ENCODE results near the gene PHOX2A. TPM values are rescaled to one million over a fixed set of nuclear protein-coding genes. Genes with fewer than 3 reads are reported as not detected.
A peak's percentile ranks its signal among the peaks of the same experiment; 100 is the strongest.

The PHOX2A gene
- total and polyA plus RNA-seq, 2 of the 13 experiments (the other 11 are each of a cell fraction or from before 2014, with no cell fraction given), result not detected

DNA sequence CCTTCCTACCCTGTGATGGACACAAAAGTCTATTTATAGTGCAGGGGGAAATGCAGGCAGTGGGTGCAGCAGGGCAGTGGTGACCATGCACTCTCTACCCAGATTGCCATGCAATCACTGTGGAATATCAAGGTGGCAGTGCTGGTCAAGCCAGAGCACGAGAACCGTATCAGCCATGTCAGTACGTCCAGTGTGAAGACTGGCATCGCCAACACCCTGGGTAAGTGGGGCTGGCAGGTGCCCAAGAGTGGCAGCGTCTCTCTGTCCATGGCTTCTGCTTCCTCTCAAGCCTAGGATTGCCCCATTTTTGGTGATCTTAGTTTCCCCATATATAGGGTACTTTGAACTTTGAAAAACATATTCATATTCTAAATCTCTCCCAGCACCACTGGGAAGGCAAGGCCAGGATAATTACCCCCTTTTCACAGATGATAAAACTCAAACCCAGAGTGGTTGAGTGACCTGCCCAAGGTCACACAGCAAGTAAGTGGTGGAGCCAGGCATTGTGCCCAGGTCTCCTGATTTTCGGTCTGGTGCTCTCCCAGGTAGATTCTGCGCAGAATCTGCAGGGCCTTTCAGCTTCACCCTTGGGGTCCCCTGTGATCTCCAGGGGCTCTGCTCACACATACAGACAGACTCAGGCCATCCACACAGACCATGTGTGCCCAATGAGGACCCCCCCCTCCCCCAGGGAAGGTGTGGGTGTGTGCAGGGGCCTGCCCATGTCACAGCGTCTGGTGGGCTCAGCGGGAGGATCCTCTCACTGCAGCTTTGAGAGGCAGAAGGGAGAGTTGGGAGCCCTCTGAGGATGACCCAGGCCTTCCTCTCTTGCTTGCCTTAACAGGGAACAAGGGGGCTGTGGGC, 12.3 kb downstream of the PHOX2A start:
- H3K4me2 ChIP-seq (ENCODE audit: low read depth, low read length), result no peak overlapping the region
- no peaks in the 10 kb centered on the region for H4K20me1 ChIP-seq (ENCODE audit: insufficient read depth, low read length)
- BruUV-seq (replicated peaks), result no TSS peak
- ATAC-seq (no peak), FAIRE-seq (no peak), DNase-seq (ENCODE audit: low spot score) (no peak)
- in situ Hi-C loops (cut with HindIII; ENCODE audit: extremely low pct_ligation_motif_present, low pct_unique_long_range_greater_than_20kb) (no loop called here), intact Hi-C loops (cut with micrococcal nuclease; ENCODE audit: unreplicated experiment) (no loop called here)
- no peak for TF ChIP-seq ZNF816 (CRISPR knock-in tag; IDR thresholded peaks at IDR 0.05; ENCODE audit: borderline replicate concordance)
- TF ChIP-seq ZNF768 (CRISPR knock-in tag; IDR thresholded peaks at IDR 0.05), result peak; percentile 90
- TF ChIP-seq ZNF589 (CRISPR knock-in tag; conservative IDR thresholded peaks at IDR 0.05), result no peak
- no peak for TF ChIP-seq ZEB1 (IDR thresholded peaks at IDR 0.05; ENCODE audit: insufficient replicate concordance, low read depth)
- TF ChIP-seq ZZZ3 (CRISPR knock-in tag; IDR thresholded peaks at IDR 0.05; ENCODE audit: borderline replicate concordance), result no peak
- TF ChIP-seq ZNF343 (CRISPR knock-in tag; IDR thresholded peaks at IDR 0.05), result no peak
- TF ChIP-seq, protein P1, sequence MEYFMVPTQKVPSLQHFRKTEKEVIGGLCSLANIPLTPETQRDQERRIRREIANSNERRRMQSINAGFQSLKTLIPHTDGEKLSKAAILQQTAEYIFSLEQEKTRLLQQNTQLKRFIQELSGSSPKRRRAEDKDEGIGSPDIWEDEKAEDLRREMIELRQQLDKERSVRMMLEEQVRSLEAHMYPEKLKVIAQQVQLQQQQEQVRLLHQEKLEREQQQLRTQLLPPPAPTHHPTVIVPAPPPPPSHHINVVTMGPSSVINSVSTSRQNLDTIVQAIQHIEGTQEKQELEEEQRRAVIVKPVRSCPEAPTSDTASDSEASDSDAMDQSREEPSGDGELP (IDR thresholded peaks at IDR 0.05; ENCODE audit: borderline replicate concordance, low read depth), result no peak
- 0 out of 4 replicates have a peak, but pooled peaks of 1 of the 2 experiments have one; percentile 25 for TF ChIP-seq POLR2A (IDR thresholded peaks at IDR 0.05; ENCODE audit: insufficient read depth in 1 of 2, low read depth in 2 of 2, low read length in 2 of 2)
- no peaks in the 10 kb centered on the region for H3K27me3 ChIP-seq (ENCODE audit: control insufficient read depth in 1 of 2, insufficient read depth in 2 of 2, low read length in 2 of 2)
- WGBS (ENCODE audit: low lambda C conversion rate), result 98% methylated on average over 5 of the region's 9 CpGs
- H3K4me3 ChIP-seq (replicated peaks in 1 of 3; ENCODE audit: insufficient read depth in 1 of 3, low read depth in 2 of 3, low read length in 3 of 3), result no peak overlapping the region
- no peaks in the 10 kb centered on the region for H3K79me2 ChIP-seq (ENCODE audit: insufficient read depth, low read length)
- H3K36me3 ChIP-seq (replicated peaks in 1 of 2; ENCODE audit: control insufficient read depth in 1 of 2, insufficient read depth in 2 of 2, low read length in 2 of 2), result peaks cover 21 to 61% of the 10 kb centered on the region in 2 experiments; a peak in 4 of 5 replicates
- H3K9ac ChIP-seq (ENCODE audit: insufficient read depth, low read depth, low read length), result no peak overlapping the region
- H3K4me1 ChIP-seq (ENCODE audit: insufficient read depth, low read length), result peaks cover 3% of the 10 kb centered on the region; the same call in 1 of the 2 replicates
- H3K9me3 ChIP-seq (ENCODE audit: low read length), result no peaks in the 10 kb centered on the region
- ChIA-PET POLR2A (no interaction called here), CTCF (ENCODE audit: low intra/inter-chr PET ratio, low total read pairs) (no interaction called here)
- H3K27ac ChIP-seq (ENCODE audit: extremely low read length, insufficient read depth, low read length), result no peak overlapping the region
- no peak overlapping the region for H2AFZ ChIP-seq (ENCODE audit: low read length)
